ENCODE results near the gene ZFYVE26. TPM values are rescaled to one million over a fixed set of nuclear protein-coding genes. Genes with fewer than 3 reads are reported as not detected.
"Not testable (repeated sequence)": the region's sequence is repeated elsewhere in the genome, so short reads cannot be mapped to it uniquely, and the experiment has no call there.

ZFYVE26 gene
- total RNA-seq, 2 donors from 2014 or later = 11.7 to 31.0 TPM

GRCh38 chr14:67725171-67725570, 91.2 kb downstream of the ZFYVE26 start:
- ATAC-seq (no peak), DNase-seq (no peak)
- TF ChIP-seq CTCF (IDR thresholded peaks at IDR 0.05) = no peak
- TF ChIP-seq POLR2A (IDR thresholded peaks at IDR 0.05) = no peak
- Histone ChIP-seq H3K4me3 (no peak overlapping the region), H3K27ac (no peak overlapping the region), H3K4me1 (peaks cover 18% of the 10 kb centered on the region), H3K9me3 (no peaks in the 10 kb centered on the region), H3K36me3 (replicated peaks in 1 of 2; ENCODE audit: insufficient read depth in 1 of 2, low read depth in 2 of 2) (no peaks in the 10 kb centered on the region), H3K27me3 (no peaks in the 10 kb centered on the region)
- intact Hi-C loops (cut with DNase I) = no loop called here
- 94 to 96% methylated on average over 5 of the region's 5 CpGs for WGBS, 2 donors

- no peak overlapping the region for H3K4me3 ChIP-seq
- H3K27ac ChIP-seq = no peak overlapping the region
- ATAC-seq (peak; percentile 63), DNase-seq (peak; percentile 32 to 64 (median 60))
- no peaks in the 10 kb centered on the region for H3K27me3 ChIP-seq
- no peaks in the 10 kb centered on the region for H3K9me3 ChIP-seq
- 3 to 6% methylated on average over 3 of the region's 3 CpGs for WGBS, 2 donors
- intact Hi-C loops (cut with DNase I) = no loop called here
- TF ChIP-seq CTCF (IDR thresholded peaks at IDR 0.05) (no peak), POLR2A (IDR thresholded peaks at IDR 0.05) (no peak)
- H3K4me1 ChIP-seq = peaks cover 18% of the 10 kb centered on the region
- no peaks in the 10 kb centered on the region for H3K36me3 ChIP-seq (replicated peaks in 1 of 2; ENCODE audit: insufficient read depth in 1 of 2, low read depth in 2 of 2)
These were observed 94.1 kb downstream of the ZFYVE26 start for GRCh38 chr14:67722293-67722692.

GRCh38 chr14:67721875-67722274, 94.5 kb downstream of the ZFYVE26 start:
- Histone ChIP-seq H3K27ac (no peak overlapping the region), H3K9me3 (no peaks in the 10 kb centered on the region), H3K4me1 (peaks cover 18% of the 10 kb centered on the region), H3K4me3 (no peak overlapping the region), H3K36me3 (replicated peaks in 1 of 2; ENCODE audit: insufficient read depth in 1 of 2, low read depth in 2 of 2) (no peaks in the 10 kb centered on the region), H3K27me3 (no peaks in the 10 kb centered on the region)
- TF ChIP-seq POLR2A (IDR thresholded peaks at IDR 0.05) (no peak), CTCF (IDR thresholded peaks at IDR 0.05) (no peak)
- WGBS, 2 donors = 57 to 66% methylated on average over 5 of the region's 5 CpGs
- DNase-seq = no peak
- ATAC-seq = no peak
- intact Hi-C loops (cut with DNase I) = no loop called here

- H3K4me3 ChIP-seq = no peak overlapping the region
- intact Hi-C loops (cut with DNase I) = no loop called here
- no peak for DNase-seq
- H3K4me1 ChIP-seq = peaks cover 18% of the 10 kb centered on the region
- ATAC-seq = no peak
- H3K36me3 ChIP-seq (replicated peaks in 1 of 2; ENCODE audit: insufficient read depth in 1 of 2, low read depth in 2 of 2) = no peaks in the 10 kb centered on the region
- no peaks in the 10 kb centered on the region for H3K27me3 ChIP-seq
- TF ChIP-seq CTCF (IDR thresholded peaks at IDR 0.05) = no peak
- TF ChIP-seq POLR2A (IDR thresholded peaks at IDR 0.05) = no peak
- no peak overlapping the region for H3K27ac ChIP-seq
- no peaks in the 10 kb centered on the region for H3K9me3 ChIP-seq
- 57 to 64% methylated on average over 2 of the region's 2 CpGs for WGBS, 2 donors
These were observed 96.5 kb downstream of the ZFYVE26 start for GRCh38 chr14:67719866-67720265.

- Histone ChIP-seq H3K27ac (peak overlapping the region in 1 of 4 donors; percentile 10), H3K4me1 (peaks cover 18% of the 10 kb centered on the region)
- WGBS, 2 donors = 77 to 84% methylated on average over 3 of the region's 3 CpGs
- DNase-seq; intact Hi-C loops (cut with DNase I); H3K27me3 ChIP-seq; H3K36me3 ChIP-seq (replicated peaks in 1 of 2; ENCODE audit: insufficient read depth in 1 of 2, low read depth in 2 of 2); H3K9me3 ChIP-seq; ATAC-seq; H3K4me3 ChIP-seq: not testable (repeated sequence)
These were observed 97.0 kb downstream of the ZFYVE26 start for GRCh38 chr14:67719385-67719784.

Data from body of pancreas (tissue), 4 donors.